NCI-H2107 (cell line): ENCODE data around the gene CREB3L1.

ENCODE experiments used
- DNase-seq: peaks from one replicate; lab custom pipeline; 2025; lab: John Stamatoyannopoulos, UW

Gene CREB3L1

GRCh38 chr11:46327829-46328228 lies 50.4 kb downstream of the CREB3L1 start:
- DNase-seq = no peak

GRCh38 chr11:46330154-46330553 lies 52.7 kb downstream of the CREB3L1 start:
- no peak for DNase-seq

- no peak for DNase-seq
Observed at GRCh38 chr11:46330563-46331281, 53.3 kb downstream of the CREB3L1 start.

- DNase-seq = no peak
Observed at GRCh38 chr11:46331282-46331984, 54.0 kb downstream of the CREB3L1 start.

GRCh38 chr11:46332093-46332567 lies 54.7 kb downstream of the CREB3L1 start:
- no peak for DNase-seq

GRCh38 chr11:46332568-46333393 lies 55.3 kb downstream of the CREB3L1 start:
- no peak for DNase-seq

- no peak for DNase-seq
Observed at GRCh38 chr11:46333394-46333947, 56.0 kb downstream of the CREB3L1 start.

GRCh38 chr11:46334211-46334610 lies 56.7 kb downstream of the CREB3L1 start:
- no peak for DNase-seq

GRCh38 chr11:46335271-46335670 lies 57.8 kb downstream of the CREB3L1 start:
- no peak for DNase-seq

GRCh38 chr11:46335890-46336562 lies 58.6 kb downstream of the CREB3L1 start:
- DNase-seq = no peak

- no peak for DNase-seq
Observed at GRCh38 chr11:46336563-46337180, 59.2 kb downstream of the CREB3L1 start.

GRCh38 chr11:46337626-46338345 lies 60.3 kb downstream of the CREB3L1 start:
- DNase-seq = no peak

GRCh38 chr11:46338636-46338987 lies 61.1 kb downstream of the CREB3L1 start:
- DNase-seq = no peak

GRCh38 chr11:46338988-46339666 lies 61.7 kb downstream of the CREB3L1 start:
- DNase-seq = no peak

- no peak for DNase-seq
Observed at GRCh38 chr11:46339816-46340215, 62.4 kb downstream of the CREB3L1 start.

- DNase-seq = no peak
Observed at GRCh38 chr11:46341454-46341853, 64.0 kb downstream of the CREB3L1 start.

GRCh38 chr11:46342239-46342638 lies 64.8 kb downstream of the CREB3L1 start:
- no peak for DNase-seq

GRCh38 chr11:46343520-46343919 lies 66.1 kb downstream of the CREB3L1 start:
- no peak for DNase-seq

- DNase-seq = no peak
Observed at GRCh38 chr11:46345131-46345597, 67.7 kb downstream of the CREB3L1 start.
